ENCODE measurements around the gene GBF1. TPM values are rescaled to one million over a fixed set of nuclear protein-coding genes. Genes with fewer than 3 reads are reported as not detected.

GBF1 gene
- total and polyA plus RNA-seq, 2 donors (not counting 1 experiment from before 2014, with no cell fraction given) = 20.8 to 39.3 TPM

DNA sequence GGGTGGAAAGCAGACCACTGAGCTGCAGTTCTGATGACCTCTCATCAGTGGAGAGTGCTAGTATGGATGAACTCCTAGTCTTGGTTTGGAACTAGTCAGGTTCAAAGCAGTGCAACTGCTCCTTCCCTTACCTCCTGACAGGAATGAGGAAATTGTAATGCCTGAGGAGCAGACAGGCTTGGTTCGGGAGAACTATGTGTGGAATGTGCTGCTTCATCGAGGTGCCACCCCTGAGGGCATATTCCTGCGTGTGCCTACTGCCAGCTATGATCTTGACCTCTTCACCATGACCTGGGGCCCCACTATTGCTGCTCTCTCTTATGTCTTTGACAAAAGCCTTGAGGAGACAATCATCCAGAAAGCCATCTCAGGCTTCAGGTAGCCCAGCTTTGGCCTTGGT, 122.7 kb downstream of the GBF1 start:
- POLR2A ChIA-PET = no interaction called here
- intact Hi-C loops (cut with micrococcal nuclease) = no loop called here

GRCh38 chr10:102371295-102371694, 126.0 kb downstream of the GBF1 start:
- POLR2A ChIA-PET = no interaction called here
- 100% methylated on average over 1 of the region's 2 CpGs for WGBS (ENCODE audit: insufficient coverage)
- Mint-ChIP-seq H3K4me3 (no peak overlapping the region), H3K9me3 (ENCODE audit: insufficient read depth) (no peaks in the 10 kb centered on the region), H3K4me1 (no peaks in the 10 kb centered on the region), H3K27ac (no peak overlapping the region), H3K27me3 (no peaks in the 10 kb centered on the region)
- Histone ChIP-seq H4K20me1 (ENCODE audit: control insufficient read depth, insufficient read depth, low read length, poor library complexity, severe bottlenecking) (no peaks in the 10 kb centered on the region), H3K9me3 (ENCODE audit: control extremely low read depth in 1 of 3, control insufficient read depth in 2 of 3, insufficient read depth in 1 of 3, low read length in 2 of 3) (no peaks in the 10 kb centered on the region), H2AFZ (ENCODE audit: insufficient read depth, low read depth, low read length, poor library complexity, severe bottlenecking) (no peak overlapping the region), H3K27ac (ENCODE audit: low read length in 2 of 2) (no peak overlapping the region), H3K4me3 (ENCODE audit: control extremely low read depth in 1 of 5, extremely low read depth in 1 of 5, insufficient read depth in 1 of 5, low read depth in 2 of 5, low read length in 4 of 5) (no peak overlapping the region), H3K4me1 (ENCODE audit: control insufficient read depth in 2 of 2, insufficient read depth in 2 of 2, low read length in 2 of 2) (no peaks in the 10 kb centered on the region), H3K27me3 (replicated peaks in 1 of 4; ENCODE audit: control extremely low read depth in 1 of 4, control insufficient read depth in 3 of 4, insufficient read depth in 4 of 4, low read length in 3 of 4) (no peaks in the 10 kb centered on the region), H3K9ac (ENCODE audit: low read length) (no peak overlapping the region), H3K4me2 (replicated peaks; ENCODE audit: low read depth, low read length, poor library complexity, severe bottlenecking) (no peak overlapping the region), H3K36me3 (replicated peaks in 1 of 2; ENCODE audit: control extremely low read depth in 1 of 2, control insufficient read depth in 1 of 2, extremely low read depth in 1 of 2, insufficient read depth in 2 of 2, low read length in 1 of 2) (peaks cover 12 to 79% of the 10 kb centered on the region in 2 experiments), H3K79me2 (ENCODE audit: control insufficient read depth, insufficient read depth, low read length) (no peaks in the 10 kb centered on the region)
- ATAC-seq (ENCODE audit: low read depth) (no peak), DNase-seq (no peak)
- TF ChIP-seq EZH2 (IDR thresholded peaks at IDR 0.05; ENCODE audit: borderline replicate concordance, insufficient read depth, low read depth, low read length, poor library complexity, severe bottlenecking) (no peak), CTCF (IDR thresholded peaks at IDR 0.05) (no peak)
- intact Hi-C loops (cut with micrococcal nuclease) = no loop called here
- CTCF ChIA-PET = interaction anchor here (0.6 to 2.6 kb wide), 2 partner anchors 20 to 21 kb away, joined by 3 to 8 read pairs; no protein-coding TSS in a partner anchor

More for the DNA sequence above, 122.7 kb downstream of the GBF1 start:
- Mint-ChIP-seq H3K27ac (no peak overlapping the region), H3K4me3 (no peak overlapping the region), H3K4me1 (no peaks in the 10 kb centered on the region), H3K27me3 (no peaks in the 10 kb centered on the region), H3K9me3 (ENCODE audit: insufficient read depth) (no peaks in the 10 kb centered on the region)
- Histone ChIP-seq H3K79me2 (ENCODE audit: control insufficient read depth, insufficient read depth, low read length) (no peaks in the 10 kb centered on the region), H3K4me1 (ENCODE audit: control insufficient read depth in 2 of 2, insufficient read depth in 2 of 2, low read length in 2 of 2) (no peaks in the 10 kb centered on the region), H2AFZ (ENCODE audit: insufficient read depth, low read depth, low read length, poor library complexity, severe bottlenecking) (no peak overlapping the region), H3K36me3 (replicated peaks in 1 of 2; ENCODE audit: control extremely low read depth in 1 of 2, control insufficient read depth in 1 of 2, extremely low read depth in 1 of 2, insufficient read depth in 2 of 2, low read length in 1 of 2) (peaks cover 12 to 85% of the 10 kb centered on the region in 2 experiments), H4K20me1 (ENCODE audit: control insufficient read depth, insufficient read depth, low read length, poor library complexity, severe bottlenecking) (no peaks in the 10 kb centered on the region), H3K9ac (ENCODE audit: low read length) (no peak overlapping the region), H3K27ac (ENCODE audit: low read length in 2 of 2) (no peak overlapping the region), H3K27me3 (replicated peaks in 1 of 4; ENCODE audit: control extremely low read depth in 1 of 4, control insufficient read depth in 3 of 4, insufficient read depth in 4 of 4, low read length in 3 of 4) (no peaks in the 10 kb centered on the region), H3K4me2 (replicated peaks; ENCODE audit: low read depth, low read length, poor library complexity, severe bottlenecking) (no peak overlapping the region), H3K9me3 (ENCODE audit: control extremely low read depth in 1 of 3, control insufficient read depth in 2 of 3, insufficient read depth in 1 of 3, low read length in 2 of 3) (no peaks in the 10 kb centered on the region), H3K4me3 (ENCODE audit: control extremely low read depth in 1 of 5, extremely low read depth in 1 of 5, insufficient read depth in 1 of 5, low read depth in 2 of 5, low read length in 4 of 5) (no peak overlapping the region)
- 100% methylated on average over 3 of the region's 3 CpGs for WGBS (ENCODE audit: insufficient coverage)
- ATAC-seq (ENCODE audit: low read depth) (no peak), DNase-seq (no peak)
- no peak for TF ChIP-seq EZH2 (IDR thresholded peaks at IDR 0.05; ENCODE audit: borderline replicate concordance, insufficient read depth, low read depth, low read length, poor library complexity, severe bottlenecking)
- no peak for TF ChIP-seq CTCF (IDR thresholded peaks at IDR 0.05)
- CTCF ChIA-PET = interaction anchor here (1.0 to 2.0 kb wide), 4 partner anchors 11 to 138 kb away, joined by 4 to 7 read pairs (median 4); no protein-coding TSS in a partner anchor
